GM12878 (cell line): ENCODE data around the gene CTDP1. TPM values are rescaled to one million over a fixed set of nuclear protein-coding genes. Genes with fewer than 3 reads are reported as not detected.

Experiments used
- ATAC-seq: fragments of 200-7000 bp; cut with Tn5 transposase; 3 replicates; pipeline ENCODE4 v1.9.1; 2020; ENCODE audit warnings: mild to moderate bottlenecking, moderate library complexity
- BruUV-seq: library from RNA; stranded (reverse); fragments of 400-500 nt; replicated peaks from 2 replicates; lab custom pipeline; 2021; lab: Mats Ljungman, UMichigan
- CTCF ChIA-PET: fragments of 300-600 bp; sonication (Branson Sonifier 250); formaldehyde crosslinking; extraction: SDS; loops from one replicate; lab custom pipeline; 2021; ENCODE audit warnings: inconsistent platforms; lab: Yijun Ruan, JAX
- POLR2A ChIA-PET: fragments of 350-600 bp; formaldehyde crosslinking; extraction: SDS; loops from one replicate; lab custom pipeline; 2021; ENCODE audit warnings: inconsistent platforms; lab: Charles Lee
- RAD21 ChIA-PET: fragments of 300-600 bp; sonication (Branson Sonifier 250); formaldehyde crosslinking; loops from one replicate; lab custom pipeline; 2023; ENCODE audit warnings: antibody characterized with exemption; ENCODE audit not compliant: unreplicated experiment; lab: Charles Lee
- SMC1A ChIA-PET: fragments of 300-600 bp; sonication (Branson Sonifier 250); formaldehyde crosslinking; loops from one replicate; lab custom pipeline; 2023; ENCODE audit not compliant: unreplicated experiment, uncharacterized antibody; lab: Charles Lee
- DNase-seq: peaks from one replicate; pipeline ENCODE4 v3.0.0-alpha.2; 2011; ENCODE audit warnings: low read depth, low spot score
- FAIRE-seq: peaks from 3 replicates; lab custom pipeline; 2011; peaks lifted over from hg19 to GRCh38; lab: Jason Lieb, UNC
- H2AFZ ChIP-seq: 2 replicates; pipeline ENCODE4 v1.6.0; 2011; ENCODE audit warnings: low read depth, low read length, control low read depth; ENCODE audit not compliant: control insufficient read depth
- H3K27ac ChIP-seq: 2 replicates; pipeline ENCODE4 v1.5.1; 2011; ENCODE audit warnings: control low read depth; ENCODE audit not compliant: control insufficient read depth, insufficient read depth
- H3K27me3 ChIP-seq, 2 experiments: replicated peaks in 1 of 2; 2 replicates each; pipeline versions ENCODE4 v1.6.0 to v1.6.1; 2011; ENCODE audit warnings: low read length in 1 of 2; ENCODE audit not compliant: control insufficient read depth in 2 of 2, insufficient read depth in 2 of 2
- H3K36me3 ChIP-seq, 2 experiments: 2 replicates each; pipeline ENCODE4 v1.5.1; 2011; ENCODE audit warnings: low read length in 1 of 2; ENCODE audit not compliant: control insufficient read depth in 2 of 2, insufficient read depth in 2 of 2
- H3K4me1 ChIP-seq: 2 replicates; pipeline ENCODE4 v1.6.1; 2011; ENCODE audit warnings: mild to moderate bottlenecking, low read length, moderate library complexity, mixed read lengths; ENCODE audit not compliant: control insufficient read depth, insufficient read depth
- H3K4me2 ChIP-seq: 2 replicates; pipeline ENCODE4 v1.6.0; 2011; ENCODE audit warnings: control low read depth; ENCODE audit not compliant: control insufficient read depth, insufficient read depth
- H3K4me3 ChIP-seq: fragments of 200-600 bp; sonication (generic); 2 replicates; pipeline ENCODE4 v1.5.1; 2016
- H3K79me2 ChIP-seq: 2 replicates; pipeline ENCODE4 v1.6.0; 2011; ENCODE audit warnings: low read length; ENCODE audit not compliant: control insufficient read depth, insufficient read depth
- H3K9ac ChIP-seq: 2 replicates; pipeline ENCODE4 v1.8.0; 2011; ENCODE audit warnings: low read length, control low read depth, mixed read lengths; ENCODE audit not compliant: control insufficient read depth, insufficient read depth
- H3K9me3 ChIP-seq: replicated peaks from 3 replicates; pipeline ENCODE4 v1.5.1; 2011; ENCODE audit warnings: mild to moderate bottlenecking, low read length; ENCODE audit not compliant: control insufficient read depth, insufficient read depth
- H4K20me1 ChIP-seq: 2 replicates; pipeline ENCODE4 v1.6.0; 2011; ENCODE audit not compliant: control insufficient read depth, insufficient read depth
- ATF2 ChIP-seq: IDR thresholded peaks from 2 replicates; pipeline ENCODE4 v1.6.1; 2012; ENCODE audit warnings: low read length, inconsistent platforms
- CHD4 ChIP-seq: fragments of 200-600 bp; sonication (generic); IDR thresholded peaks from 2 replicates; pipeline ENCODE4 v1.6.1; 2016; ENCODE audit warnings: mild to moderate bottlenecking
- ETV6 ChIP-seq, 2 experiments: fragments of 450-650 bp in 1 of 2; IDR thresholded peaks in 1 of 2; conservative IDR thresholded peaks in 1 of 2; 2 replicates each; pipeline ENCODE4 v1.6.1; 2014; ENCODE audit warnings: antibody characterized with exemption in 1 of 2, borderline replicate concordance in 1 of 2, low read depth in 1 of 2, mild to moderate bottlenecking in 1 of 2, moderate library complexity in 1 of 2
- MTA3 ChIP-seq: IDR thresholded peaks from 2 replicates; pipeline ENCODE4 v1.6.1; 2012; ENCODE audit warnings: low read length, inconsistent platforms, borderline replicate concordance
- NR2C1 ChIP-seq: fragments of 450-650 bp; IDR thresholded peaks from 2 replicates; pipeline ENCODE4 v1.6.1; 2017; ENCODE audit warnings: antibody characterized with exemption, mild to moderate bottlenecking, moderate library complexity
- RELB ChIP-seq: fragments of 450-650 bp; IDR thresholded peaks from 2 replicates; pipeline ENCODE4 v1.6.1; 2017; ENCODE audit warnings: low read depth, mild to moderate bottlenecking, moderate library complexity
- RFX5 ChIP-seq: IDR thresholded peaks from 2 replicates; pipeline ENCODE4 v1.6.1; 2011; ENCODE audit warnings: low read depth, low read length, improper control_type of control experiment
- TAF1 ChIP-seq: IDR thresholded peaks from 2 replicates; pipeline ENCODE4 v1.6.1; 2011; ENCODE audit warnings: mild to moderate bottlenecking, low read depth, low read length, borderline replicate concordance
- ZBED1 ChIP-seq: IDR thresholded peaks from 2 replicates; pipeline ENCODE4 v1.6.1; 2016; ENCODE audit warnings: borderline replicate concordance
- ZNF384 ChIP-seq: IDR thresholded peaks from 2 replicates; pipeline ENCODE4 v1.6.1; 2012; ENCODE audit warnings: low read depth, mild to moderate bottlenecking, low read length, improper control_type of control experiment, borderline replicate concordance
- WGBS: methylation state at CpG from one replicate; pipeline ENCODE4 v1.1.6; 2016; ENCODE audit warnings: low lambda C conversion rate; ENCODE audit not compliant: insufficient replicate concordance, insufficient coverage; ENCODE audit errors: missing lambda C conversion rate; 5-methylcytosine and 5-hydroxymethylcytosine counted together
- in situ Hi-C: fragments of 300-500 bp; cut with MboI; formaldehyde crosslinking; loops from 9 replicates; pipeline ENCODE4 v1.14.3; 2018; ENCODE audit warnings: mixed read lengths
- intact Hi-C: fragments of 100-400 bp; cut with micrococcal nuclease; formaldehyde crosslinking; loops from one replicate; pipeline ENCODE4 v1.14.2; 2022; ENCODE audit not compliant: unreplicated experiment
- polyA plus RNA-seq, 11 experiments: library from polyadenylated mRNA; depleted of rRNA in 4 of 11; unstranded in 6 of 11; stranded (reverse) in 5 of 11; fragments of >200 nt; fragmentation: Nextera tagmentation in 4 of 11; fragmentation: Illumina TruSeq in 1 of 11; extraction: Ambion mirVana in 4 of 11; extraction: Trizol in 1 of 11; gene quantifications; 1 replicate in 1 of 11; 2 replicates in 10 of 11; pipeline versions ENCODE4 v1.2.1 to v1.2.3, GENCODE V29; 2011 to 2016; ENCODE audit warnings: inconsistent platforms in 2 of 11, missing spikeins in 2 of 11, low read depth in 1 of 11
- total RNA-seq, 4 experiments: library from RNA; depleted of rRNA in 3 of 4; stranded (reverse); fragments of >200 nt in 3 of 4; fragmentation: Illumina TruSeq in 1 of 4; extraction: Trizol in 1 of 4; gene quantifications; 2 replicates each; pipeline versions ENCODE4 v1.2.1 to v1.2.3, GENCODE V29; 2013 to 2021

CTDP1 gene
- total and polyA plus RNA-seq, 10 of the 15 experiments (the other 5 are each of a cell fraction or from before 2014, with no cell fraction given) = 0.32 to 31.3 (median 8.8) TPM

GRCh38 chr18:79735071-79735980 is 55.7 kb downstream of the CTDP1 start:
- Histone ChIP-seq H4K20me1 (no peaks in the 10 kb centered on the region), H3K9me3 (peaks cover 23% of the 10 kb centered on the region), H2AFZ (no peak overlapping the region), H3K27me3 (no peaks in the 10 kb centered on the region), H3K4me3 (no peak overlapping the region), H3K4me2 (no peak overlapping the region), H3K4me1 (no peaks in the 10 kb centered on the region), H3K27ac (no peak overlapping the region), H3K79me2 (no peaks in the 10 kb centered on the region), H3K9ac (no peak overlapping the region), H3K36me3 (peaks cover 25 to 32% of the 10 kb centered on the region in 2 experiments; a peak in 3 of 4 replicates)
- CTCF ChIA-PET = no interaction called here
- FAIRE-seq (no peak), DNase-seq (no peak), ATAC-seq (no peak)
- SMC1A ChIA-PET = no interaction called here
- BruUV-seq = no TSS peak
- 97% methylated on average over 54 of the region's 63 CpGs for WGBS
- POLR2A ChIA-PET = no interaction called here
- RAD21 ChIA-PET = no interaction called here
- in situ Hi-C loops = no loop called here
- no peak for TF ChIP-seq RFX5
- intact Hi-C loops = no loop called here

GRCh38 chr18:79736230-79736629 is 56.6 kb downstream of the CTDP1 start:
- Histone ChIP-seq H3K4me2 (no peak overlapping the region), H4K20me1 (no peaks in the 10 kb centered on the region), H3K9ac (no peak overlapping the region), H3K27me3 (no peaks in the 10 kb centered on the region), H3K79me2 (no peaks in the 10 kb centered on the region), H3K36me3 (peaks cover 22 to 27% of the 10 kb centered on the region in 2 experiments; a peak in 3 of 4 replicates), H3K4me1 (no peaks in the 10 kb centered on the region), H3K9me3 (peaks cover 16% of the 10 kb centered on the region), H3K4me3 (no peak overlapping the region), H2AFZ (no peak overlapping the region), H3K27ac (no peak overlapping the region)
- no TSS peak for BruUV-seq
- no peak for ATAC-seq
- ChIA-PET POLR2A (no interaction called here), RAD21 (no interaction called here), CTCF (no interaction called here), SMC1A (no interaction called here)
- intact Hi-C loops (no loop called here), in situ Hi-C loops (no loop called here)
- WGBS = 98% methylated on average over 12 of the region's 25 CpGs
- no peak for FAIRE-seq
- DNase-seq = no peak
- no peak for TF ChIP-seq ZBED1
- TF ChIP-seq TAF1 = no peak
- no peak for TF ChIP-seq CHD4
- no peak for TF ChIP-seq MTA3
- TF ChIP-seq ZNF384 = no peak
- no peak for TF ChIP-seq RELB
- TF ChIP-seq ETV6 (conservative IDR thresholded peaks at IDR 0.05 in 1 of 2, IDR thresholded peaks at IDR 0.05 in 1 of 2; ENCODE audit: borderline replicate concordance in 1 of 2, low read depth in 1 of 2) = no peak
- no peak for TF ChIP-seq NR2C1
- no peak for TF ChIP-seq ATF2
